ENCODE measurements around the gene PNKD. TPM values are rescaled to one million over a fixed set of nuclear protein-coding genes. Genes with fewer than 3 reads are reported as not detected.
"Not testable (repeated sequence)": the region's sequence is repeated elsewhere in the genome, so short reads cannot be mapped to it uniquely, and the experiment has no call there.

Gene PNKD
- total RNA-seq, 1 donor from 2014 or later, result 58.4 TPM

- no peak for DNase-seq (ENCODE audit: extremely low spot score, unreplicated experiment)
- Mint-ChIP-seq H3K9me3 (no peaks in the 10 kb centered on the region), H3K36me3 (peaks cover 14% of the 10 kb centered on the region), H3K27ac (peak overlapping the region; percentile 93), H3K4me1 (ENCODE audit: unreplicated experiment) (peaks cover 32% of the 10 kb centered on the region), H3K4me3 (peak overlapping the region; percentile 93), H3K27me3 (no peaks in the 10 kb centered on the region)
- TF ChIP-seq, protein P1, sequence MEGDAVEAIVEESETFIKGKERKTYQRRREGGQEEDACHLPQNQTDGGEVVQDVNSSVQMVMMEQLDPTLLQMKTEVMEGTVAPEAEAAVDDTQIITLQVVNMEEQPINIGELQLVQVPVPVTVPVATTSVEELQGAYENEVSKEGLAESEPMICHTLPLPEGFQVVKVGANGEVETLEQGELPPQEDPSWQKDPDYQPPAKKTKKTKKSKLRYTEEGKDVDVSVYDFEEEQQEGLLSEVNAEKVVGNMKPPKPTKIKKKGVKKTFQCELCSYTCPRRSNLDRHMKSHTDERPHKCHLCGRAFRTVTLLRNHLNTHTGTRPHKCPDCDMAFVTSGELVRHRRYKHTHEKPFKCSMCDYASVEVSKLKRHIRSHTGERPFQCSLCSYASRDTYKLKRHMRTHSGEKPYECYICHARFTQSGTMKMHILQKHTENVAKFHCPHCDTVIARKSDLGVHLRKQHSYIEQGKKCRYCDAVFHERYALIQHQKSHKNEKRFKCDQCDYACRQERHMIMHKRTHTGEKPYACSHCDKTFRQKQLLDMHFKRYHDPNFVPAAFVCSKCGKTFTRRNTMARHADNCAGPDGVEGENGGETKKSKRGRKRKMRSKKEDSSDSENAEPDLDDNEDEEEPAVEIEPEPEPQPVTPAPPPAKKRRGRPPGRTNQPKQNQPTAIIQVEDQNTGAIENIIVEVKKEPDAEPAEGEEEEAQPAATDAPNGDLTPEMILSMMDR (conservative IDR thresholded peaks at IDR 0.05), result no peak
These were observed 1.1 kb downstream of the PNKD start for GRCh38 chr2:218271487-218271797.

DNA sequence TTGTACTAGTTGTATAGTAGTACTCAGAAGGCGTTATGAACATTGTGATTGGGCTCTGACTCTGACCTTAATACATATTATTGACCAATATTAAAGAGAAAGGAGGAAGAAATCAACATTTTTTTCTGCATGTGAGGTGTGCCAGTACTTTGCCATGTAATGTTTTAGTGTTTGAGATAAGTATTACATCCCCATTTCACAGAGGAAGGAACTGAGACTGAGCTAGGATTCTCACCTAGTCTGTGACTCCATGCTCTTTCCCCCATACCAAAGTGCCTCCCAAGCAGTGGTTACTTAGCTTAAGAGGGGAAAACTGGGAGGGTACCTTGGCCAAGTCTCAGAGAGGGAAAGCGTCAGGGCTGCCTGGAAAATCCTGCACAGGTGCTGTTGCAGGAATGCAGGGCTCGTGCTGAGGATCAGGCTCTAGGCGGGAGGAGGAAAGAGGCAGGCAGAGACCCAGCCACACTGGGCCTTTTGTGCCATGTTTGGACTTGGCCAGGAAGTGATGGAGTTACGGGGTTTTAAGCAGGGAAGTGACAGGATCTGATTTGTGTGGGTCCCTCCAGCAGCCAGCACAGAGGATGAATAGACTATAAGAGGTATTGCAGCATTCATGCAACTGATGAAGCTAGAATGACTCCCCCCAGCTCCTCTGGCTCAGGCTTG, 1.7 kb downstream of the PNKD start:
- Mint-ChIP-seq H3K4me1 (ENCODE audit: unreplicated experiment) (peaks cover 34% of the 10 kb centered on the region), H3K27ac (peak overlapping the region; percentile 93), H3K36me3 (peaks cover 16% of the 10 kb centered on the region), H3K9me3 (no peaks in the 10 kb centered on the region), H3K27me3 (no peaks in the 10 kb centered on the region), H3K4me3 (peak overlapping the region; percentile 93)
- no peak for DNase-seq (ENCODE audit: extremely low spot score, unreplicated experiment)
- TF ChIP-seq, protein P1 (conservative IDR thresholded peaks at IDR 0.05), result no peak

DNA sequence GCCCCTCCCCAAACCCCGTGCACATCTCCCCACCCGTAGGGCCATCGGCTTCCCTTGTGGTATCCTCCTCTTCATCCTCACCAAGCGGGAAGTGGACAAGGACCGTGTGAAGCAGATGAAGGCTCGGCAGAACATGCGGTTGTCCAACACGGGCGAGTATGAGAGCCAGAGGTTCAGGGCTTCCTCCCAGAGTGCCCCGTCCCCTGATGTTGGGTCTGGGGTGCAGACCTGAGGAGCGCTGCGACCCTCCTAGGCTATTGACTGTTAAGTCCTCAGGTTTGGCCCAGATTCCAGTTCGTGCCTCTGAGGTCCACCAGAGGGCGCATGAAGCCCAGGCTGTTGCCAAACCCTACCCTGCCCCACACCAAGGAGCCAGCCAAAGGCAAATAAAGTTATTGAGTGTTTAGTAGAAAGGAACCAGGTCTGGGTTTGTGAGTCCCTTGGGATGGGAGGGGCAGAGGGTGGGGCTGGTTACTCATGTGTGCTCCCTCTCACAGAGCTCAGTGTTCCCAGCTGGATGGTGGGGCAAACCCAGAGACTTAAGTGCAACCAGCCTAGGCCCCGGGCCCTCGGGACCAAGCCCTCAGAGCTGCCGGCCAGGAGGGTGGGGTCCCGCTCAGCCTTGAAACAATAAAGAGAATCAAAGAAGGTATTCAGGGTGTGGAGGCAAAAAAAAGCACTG, 2.4 kb downstream of the PNKD start:
- Mint-ChIP-seq H3K9me3 (no peaks in the 10 kb centered on the region), H3K36me3 (peaks cover 16% of the 10 kb centered on the region), H3K4me1 (ENCODE audit: unreplicated experiment) (peaks cover 34% of the 10 kb centered on the region), H3K27me3 (no peaks in the 10 kb centered on the region), H3K27ac (peak overlapping the region; percentile 93), H3K4me3 (peak overlapping the region; percentile 93)
- DNase-seq (ENCODE audit: extremely low spot score, unreplicated experiment), result peak; percentile 85
- TF ChIP-seq, protein P1 (conservative IDR thresholded peaks at IDR 0.05), result peak; percentile 94

DNA sequence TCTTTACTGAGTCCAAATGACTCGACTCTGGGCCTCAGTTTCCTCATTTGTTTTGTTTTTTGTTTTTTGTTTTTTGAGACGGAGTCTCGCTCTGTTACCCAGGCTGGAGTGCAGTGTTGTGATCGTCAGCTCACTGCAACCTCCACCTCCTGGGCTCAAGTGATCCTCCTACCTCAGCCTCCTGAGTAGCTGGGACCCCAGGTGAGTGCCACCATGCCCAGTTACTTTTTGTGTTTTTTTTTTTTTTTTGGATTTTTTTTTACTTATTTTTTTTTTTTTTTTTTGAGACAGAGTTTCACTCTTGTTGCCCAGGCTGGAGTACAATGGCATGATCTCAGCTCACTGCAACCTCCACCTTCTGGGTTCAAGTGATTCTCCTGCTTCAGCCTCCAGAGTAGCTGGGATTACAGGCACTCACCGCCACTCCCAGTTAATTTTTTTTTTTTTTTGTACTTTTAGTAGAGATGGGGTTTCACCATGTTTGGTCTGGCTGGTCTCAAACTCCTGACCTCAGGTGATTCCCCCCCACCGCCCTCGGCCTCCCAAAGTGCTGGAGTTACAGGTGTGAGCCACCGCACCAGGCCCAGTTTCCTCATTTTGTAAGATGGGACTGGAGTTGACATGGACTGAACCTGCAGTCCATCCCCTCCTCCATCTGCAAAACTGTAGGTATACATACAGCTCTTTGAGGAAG, 3.0 kb downstream of the PNKD start:
- not testable (repeated sequence) for H3K4me3 Mint-ChIP-seq; H3K9me3 Mint-ChIP-seq; DNase-seq (ENCODE audit: extremely low spot score, unreplicated experiment); H3K27me3 Mint-ChIP-seq
- Mint-ChIP-seq H3K4me1 (ENCODE audit: unreplicated experiment) (peaks cover 33% of the 10 kb centered on the region), H3K27ac (peak overlapping the region; percentile 93), H3K36me3 (peaks cover 16% of the 10 kb centered on the region)

- DNase-seq (ENCODE audit: extremely low spot score, unreplicated experiment), result no peak
- peaks cover 16% of the 10 kb centered on the region for H3K36me3 Mint-ChIP-seq
- H3K27me3 Mint-ChIP-seq, result no peaks in the 10 kb centered on the region
- H3K4me3 Mint-ChIP-seq, result no peak overlapping the region
- H3K27ac Mint-ChIP-seq, result peak overlapping the region; percentile 88
- H3K4me1 Mint-ChIP-seq (ENCODE audit: unreplicated experiment), result peaks cover 33% of the 10 kb centered on the region
- TF ChIP-seq, protein P1 (conservative IDR thresholded peaks at IDR 0.05), result no peak
- no peaks in the 10 kb centered on the region for H3K9me3 Mint-ChIP-seq
These were observed 3.6 kb downstream of the PNKD start for GRCh38 chr2:218273908-218274249.

GRCh38 chr2:218274586-218274985, 4.3 kb downstream of the PNKD start:
- H3K36me3 Mint-ChIP-seq, result peaks cover 11% of the 10 kb centered on the region
- H3K27me3 Mint-ChIP-seq, result no peaks in the 10 kb centered on the region
- H3K4me3 Mint-ChIP-seq, result no peak overlapping the region
- no peak for DNase-seq (ENCODE audit: extremely low spot score, unreplicated experiment)
- TF ChIP-seq, protein P1 (conservative IDR thresholded peaks at IDR 0.05), result no peak
- peak overlapping the region; percentile 88 for H3K27ac Mint-ChIP-seq
- no peaks in the 10 kb centered on the region for H3K9me3 Mint-ChIP-seq
- peaks cover 28% of the 10 kb centered on the region for H3K4me1 Mint-ChIP-seq (ENCODE audit: unreplicated experiment)

Measured in type B pancreatic cell (in vitro differentiated cells).